GM19035 (cell line): Measurements from ENCODE around the gene DACH2.
"Not testable (repeated sequence)": the region's sequence is repeated elsewhere in the genome, so short reads cannot be mapped to it uniquely, and the experiment has no call there.

Experiments used
- ATAC-seq: cut with Tn5 transposase; IDR thresholded peaks from one replicate; pipeline ENCODE4 v1.9.1; 2021; ENCODE audit not compliant: unreplicated experiment

The DACH2 gene

GRCh38 chrX:86148024-86148511 lies at the start of gene DACH2:
TSS of gene DACH2 (plus strand) at chrX:86148451.
- peak; percentile 99 for ATAC-seq

DNA sequence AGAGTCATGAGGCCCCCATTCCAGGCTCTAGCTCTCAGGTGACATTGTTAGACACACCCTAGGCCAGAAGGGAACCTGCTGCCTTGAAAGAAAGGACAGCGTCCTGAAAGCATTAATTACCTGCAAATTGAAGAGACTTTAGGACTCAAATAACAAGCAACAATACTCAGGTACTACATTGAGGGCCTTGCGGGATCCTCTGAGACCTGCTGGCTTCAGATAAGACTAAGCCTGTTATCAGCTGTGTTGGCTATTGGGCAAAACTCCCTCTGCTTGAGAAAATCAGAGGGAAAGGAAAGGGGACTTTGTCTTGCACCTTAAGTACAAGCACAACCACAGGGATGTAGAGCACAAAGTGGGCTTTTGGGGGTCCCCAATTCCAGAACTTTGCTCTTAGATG lies 45.9 kb upstream of the DACH2 start:
- ATAC-seq = no peak

DNA sequence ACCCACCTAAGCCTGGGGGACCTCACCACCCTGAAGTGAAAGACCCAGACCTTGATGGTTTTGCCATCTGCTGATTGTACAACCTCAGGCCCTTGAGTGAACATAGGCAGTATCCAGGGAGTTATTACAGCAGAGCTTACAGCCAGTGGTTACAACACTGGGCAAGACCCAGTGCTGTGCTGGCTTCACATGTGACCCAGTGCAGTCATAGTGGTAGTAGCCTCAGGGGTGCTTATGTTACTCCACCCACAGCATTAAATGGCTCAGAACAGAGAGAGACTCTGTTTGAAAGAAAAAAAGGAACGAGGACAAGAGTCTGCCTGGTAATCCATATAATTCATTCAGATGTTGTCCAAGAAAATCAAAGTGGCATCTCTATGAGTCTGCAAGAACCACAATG lies 45.2 kb upstream of the DACH2 start:
- ATAC-seq = no peak

GRCh38 chrX:86104526-86104925 lies 43.7 kb upstream of the DACH2 start:
- no peak for ATAC-seq

- ATAC-seq = no peak
Observed at GRCh38 chrX:86121916-86122315, 26.3 kb upstream of the DACH2 start.

- no peak for ATAC-seq
Observed at GRCh38 chrX:86133761-86134160, 14.5 kb upstream of the DACH2 start.

DNA sequence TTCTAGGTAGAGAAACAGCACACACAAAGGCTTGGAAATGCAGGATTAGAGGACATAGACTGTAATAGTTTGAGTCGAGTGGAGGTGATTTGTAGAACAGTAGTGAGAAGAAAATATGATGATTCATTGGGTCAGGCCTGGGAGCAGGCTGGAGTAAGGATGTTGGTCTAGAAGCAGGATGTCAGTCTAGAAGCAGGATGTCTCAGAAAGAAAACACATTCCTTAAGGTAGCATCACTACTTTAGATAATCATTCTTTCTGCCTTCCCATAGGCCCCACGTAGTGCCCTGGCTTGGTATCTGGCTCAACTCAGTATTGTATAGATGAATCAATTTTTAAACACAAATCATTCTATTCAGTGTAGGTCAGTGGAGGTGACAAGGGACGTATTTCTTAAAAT lies 11.2 kb upstream of the DACH2 start:
- ATAC-seq = no peak

DNA sequence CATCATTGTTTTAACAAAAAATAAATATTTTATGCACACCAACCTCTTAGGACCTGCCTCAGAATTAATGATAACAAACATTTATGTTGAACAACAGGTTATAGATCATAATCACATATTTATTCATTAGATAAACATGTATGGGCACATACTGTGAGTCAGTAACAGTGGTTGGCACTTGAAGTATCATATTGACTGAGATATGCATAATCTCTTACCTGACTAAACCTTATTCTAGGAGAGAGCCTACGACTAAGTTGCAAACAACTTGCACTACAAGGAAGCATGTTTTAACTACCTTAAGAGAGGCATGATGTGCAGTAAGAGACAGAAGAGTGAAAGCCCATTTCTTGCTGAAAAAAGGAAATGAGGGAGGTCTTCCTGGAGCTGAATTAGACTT lies 6.5 kb upstream of the DACH2 start:
- no peak for ATAC-seq

- ATAC-seq = no peak
Observed at GRCh38 chrX:86146102-86146501, 2.1 kb upstream of the DACH2 start.

DNA sequence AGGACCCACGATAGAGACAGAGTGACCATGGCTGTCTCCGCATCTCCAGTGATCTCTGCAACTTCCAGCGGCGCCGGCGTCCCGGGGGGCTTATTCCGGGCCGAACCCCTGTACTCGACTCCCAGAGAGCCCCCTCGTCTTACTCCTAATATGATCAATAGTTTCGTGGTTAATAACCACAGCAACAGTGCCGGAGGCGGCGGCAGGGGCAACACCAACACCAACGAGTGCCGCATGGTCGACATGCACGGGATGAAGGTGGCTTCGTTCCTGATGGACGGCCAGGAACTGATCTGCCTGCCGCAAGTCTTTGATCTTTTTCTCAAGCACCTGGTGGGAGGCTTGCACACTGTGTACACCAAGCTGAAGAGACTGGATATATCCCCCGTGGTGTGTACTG lies 343 bp downstream of the DACH2 start:
- no peak for ATAC-seq

GRCh38 chrX:86149119-86149518 lies 868 bp downstream of the DACH2 start:
- no peak for ATAC-seq

- no peak for ATAC-seq
Observed at GRCh38 chrX:86154553-86154952, 6.3 kb downstream of the DACH2 start.

GRCh38 chrX:86171366-86171765 lies 23.1 kb downstream of the DACH2 start:
- no peak for ATAC-seq

- no peak for ATAC-seq
Observed at GRCh38 chrX:86178906-86179305, 30.7 kb downstream of the DACH2 start.

DNA sequence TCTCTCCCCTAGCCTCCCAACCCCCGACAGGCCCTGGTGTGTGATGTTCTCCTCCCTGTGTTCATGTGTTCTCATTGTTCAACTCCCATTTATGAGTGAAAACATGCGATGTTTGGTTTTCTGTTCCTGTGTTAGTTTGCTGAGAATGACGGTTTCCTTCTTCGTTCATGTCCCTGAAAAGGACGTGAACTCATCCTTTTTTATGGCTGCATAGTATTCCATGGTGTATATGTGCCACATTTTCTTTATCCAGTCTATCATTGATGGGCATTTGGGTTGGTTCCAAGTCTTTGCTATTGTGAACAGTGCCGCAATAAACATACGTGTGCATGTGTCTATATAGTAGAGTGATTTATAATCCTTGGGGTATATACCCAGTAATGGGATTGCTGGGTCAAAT lies 33.1 kb downstream of the DACH2 start:
- not testable (repeated sequence) for ATAC-seq

GRCh38 chrX:86192827-86193226 lies 44.6 kb downstream of the DACH2 start:
- no peak for ATAC-seq

GRCh38 chrX:86194758-86195157 lies 46.5 kb downstream of the DACH2 start:
- no peak for ATAC-seq

- no peak for ATAC-seq
Observed at GRCh38 chrX:86195343-86195742, 47.1 kb downstream of the DACH2 start.

DNA sequence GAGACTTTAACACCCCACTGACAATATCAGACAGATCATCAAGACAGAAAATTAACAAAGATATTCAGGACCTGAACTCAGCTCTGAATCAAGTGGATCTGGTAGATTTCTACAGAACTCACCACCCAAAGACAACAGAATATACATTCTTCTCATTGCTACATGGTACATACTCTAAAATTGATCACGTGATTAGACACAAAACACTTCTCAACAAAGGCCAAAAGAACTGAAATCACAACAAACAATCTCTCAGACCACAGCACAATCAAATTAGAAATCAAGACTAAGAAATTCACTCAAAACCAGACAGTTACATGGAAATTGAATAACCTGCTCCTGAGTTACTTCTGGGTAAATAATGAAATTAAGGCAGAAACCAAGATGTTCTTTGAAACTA lies 49.6 kb downstream of the DACH2 start:
- no peak for ATAC-seq

- ATAC-seq = no peak
Observed at GRCh38 chrX:86210772-86211171, 62.5 kb downstream of the DACH2 start.

DNA sequence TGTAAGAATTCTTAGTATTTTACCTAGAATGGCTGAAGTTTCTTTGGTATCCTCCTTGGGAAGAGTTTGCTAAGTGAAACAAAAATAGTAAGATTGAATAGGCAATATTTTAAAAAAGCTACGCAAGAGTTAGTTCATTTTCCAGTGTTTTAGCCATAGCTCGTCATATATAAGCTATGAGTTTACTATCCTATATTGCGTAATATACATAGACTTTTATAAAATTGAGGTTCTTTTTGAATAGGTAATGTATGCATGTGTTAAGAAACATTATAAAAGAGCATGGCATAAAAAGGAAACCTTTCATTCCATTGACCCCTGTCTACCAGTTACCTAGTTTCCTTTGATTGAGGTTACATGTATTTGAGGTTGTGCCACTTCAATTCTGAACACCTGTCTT lies 67.0 kb downstream of the DACH2 start:
- ATAC-seq = no peak

- ATAC-seq = no peak
Observed at GRCh38 chrX:86237482-86237881, 89.2 kb downstream of the DACH2 start.

DNA sequence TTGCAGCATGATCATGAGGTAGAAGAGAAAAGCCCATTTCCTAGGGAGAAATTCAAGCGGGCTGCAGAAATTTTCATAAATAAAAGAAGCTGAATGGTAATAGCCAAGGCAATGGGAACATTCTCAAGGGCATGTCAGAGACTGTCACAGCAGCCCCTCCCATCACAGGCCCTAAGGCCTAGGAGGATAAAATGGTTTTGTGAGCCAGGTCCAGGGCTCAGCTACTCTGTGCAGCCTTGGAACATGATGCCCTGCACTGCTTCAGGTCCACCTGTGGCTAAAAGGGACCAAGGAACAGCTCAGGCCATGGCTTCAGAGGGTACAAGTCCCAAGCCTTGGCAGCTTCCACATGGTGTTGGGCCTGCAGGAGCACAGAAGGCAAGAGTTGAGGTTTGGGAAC lies 93.3 kb downstream of the DACH2 start:
- ATAC-seq = no peak

DNA sequence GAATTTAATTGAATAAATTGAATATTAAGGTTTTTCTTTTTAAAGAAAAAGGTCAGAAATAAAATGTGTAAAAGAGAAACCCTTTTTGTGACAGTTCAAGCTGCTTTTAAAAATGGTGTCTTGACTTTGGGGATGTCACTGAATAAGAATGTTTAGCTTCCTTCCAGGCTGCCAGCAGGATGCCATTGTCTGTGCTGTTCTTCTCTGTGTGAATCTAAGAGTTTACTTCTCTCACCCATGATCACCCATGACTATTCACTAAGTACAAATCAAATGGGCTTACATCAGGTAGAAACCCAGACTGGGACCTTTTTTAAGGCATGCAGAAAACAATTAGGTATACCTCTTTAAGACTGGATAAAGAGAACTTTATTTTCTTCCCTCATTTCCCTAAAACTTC lies 115.3 kb downstream of the DACH2 start:
- ATAC-seq = no peak
